HG03558 (cell line): Measurements from ENCODE around the gene SNN.

ENCODE experiments used
- ATAC-seq: cut with Tn5 transposase; IDR thresholded peaks from one replicate; pipeline ENCODE4 v1.9.1; 2021; ENCODE audit warnings: moderate number of reproducible peaks; ENCODE audit not compliant: unreplicated experiment; ENCODE audit errors: extremely low read depth

SNN gene

DNA sequence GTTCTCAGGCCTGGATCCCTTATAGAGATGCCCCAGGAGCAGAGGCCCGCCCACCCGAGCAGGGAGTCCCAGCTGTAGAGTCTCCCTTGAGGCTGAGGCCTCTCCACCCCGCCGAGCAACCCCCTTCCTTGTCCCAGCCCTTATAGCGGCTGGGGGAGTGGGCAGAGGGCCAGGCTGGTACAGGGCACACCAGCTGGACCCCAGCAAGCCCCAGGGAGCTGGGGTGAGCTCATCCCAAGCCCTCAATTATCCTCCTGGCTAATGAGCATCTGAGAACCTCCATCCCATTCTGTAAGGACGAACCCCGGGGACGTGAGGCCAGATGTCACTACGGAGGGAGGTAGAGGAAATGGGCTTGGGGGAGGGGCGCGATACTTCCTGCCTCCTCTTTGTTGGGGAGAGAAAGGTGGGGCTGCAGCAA is 3.2 kb upstream of the SNN start:
- ATAC-seq, result no peak

DNA sequence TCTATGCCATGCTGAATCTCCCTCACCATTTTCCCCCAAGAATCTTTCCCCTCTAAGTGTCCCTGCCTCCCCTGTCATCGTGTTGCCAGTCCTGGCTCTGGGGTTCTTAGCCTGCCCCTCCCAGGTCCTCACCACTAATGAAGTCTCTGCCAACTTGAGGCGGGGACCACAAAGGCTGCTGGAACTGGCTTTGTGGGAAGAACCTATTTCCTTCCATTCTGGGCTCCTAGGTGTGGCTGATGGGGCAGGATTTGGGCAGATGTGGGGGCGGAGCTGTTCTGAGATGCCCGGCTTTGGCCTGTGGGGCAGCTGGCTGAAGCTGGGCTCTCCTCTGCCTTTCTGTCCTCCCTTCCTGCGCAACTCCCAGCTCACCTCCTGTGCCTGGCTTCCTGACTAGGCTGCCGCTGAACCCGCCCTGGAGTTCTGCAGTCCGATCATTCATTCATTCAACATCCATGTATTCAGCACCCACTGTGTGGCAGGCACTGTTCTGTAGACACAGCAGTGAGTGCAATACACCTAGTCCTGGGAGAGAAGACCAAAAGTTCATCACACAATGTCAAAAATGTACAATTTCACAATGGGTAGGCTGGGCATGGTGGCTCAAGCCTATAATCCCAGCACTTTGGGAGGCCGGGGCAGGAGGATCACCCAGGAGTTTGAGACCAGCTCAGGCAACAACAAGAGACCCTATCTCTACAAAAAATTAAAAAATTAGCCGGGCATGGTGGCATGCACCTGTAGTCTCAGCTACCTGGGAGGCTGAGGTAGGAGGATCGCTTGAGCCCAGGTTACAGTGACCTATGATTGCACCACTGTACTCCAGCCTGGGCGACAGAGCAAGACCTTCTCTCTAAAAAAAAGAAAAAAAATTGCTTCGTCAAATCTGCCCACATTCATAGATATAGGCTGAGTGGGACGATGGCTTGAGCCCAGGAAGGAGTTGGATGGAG is 1.9 kb upstream of the SNN start:
- ATAC-seq, result no peak

DNA sequence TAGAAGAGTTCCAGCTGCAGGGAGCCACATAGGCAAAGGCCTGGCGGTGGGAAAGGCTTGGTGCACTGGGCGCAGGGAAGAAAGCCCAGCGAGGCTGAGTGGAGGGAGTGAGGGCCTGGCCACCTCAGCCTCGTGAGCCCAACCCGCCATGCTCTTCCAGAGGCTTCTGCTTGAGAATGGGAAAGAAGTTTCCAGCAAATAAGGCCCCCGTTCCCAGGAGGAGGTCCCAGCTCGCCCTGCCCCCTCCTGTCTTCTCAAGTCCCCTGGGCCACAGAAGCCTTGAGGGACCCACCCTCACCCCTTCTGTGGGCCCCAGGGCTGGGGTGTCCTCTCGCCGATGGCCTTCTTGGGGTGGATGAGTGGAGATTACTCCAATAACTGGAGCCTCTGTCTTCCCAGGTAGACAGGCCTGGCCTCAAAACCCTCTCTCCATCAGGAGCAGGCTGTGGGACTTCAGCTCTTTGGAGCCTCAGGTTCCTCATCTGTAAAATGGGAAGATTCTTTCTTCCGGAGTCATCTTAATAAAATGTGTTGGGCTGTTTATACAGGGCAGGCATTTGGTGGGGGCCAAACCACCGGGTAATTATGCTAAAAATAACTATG is 933 bp upstream of the SNN start:
- ATAC-seq, result no peak

DNA sequence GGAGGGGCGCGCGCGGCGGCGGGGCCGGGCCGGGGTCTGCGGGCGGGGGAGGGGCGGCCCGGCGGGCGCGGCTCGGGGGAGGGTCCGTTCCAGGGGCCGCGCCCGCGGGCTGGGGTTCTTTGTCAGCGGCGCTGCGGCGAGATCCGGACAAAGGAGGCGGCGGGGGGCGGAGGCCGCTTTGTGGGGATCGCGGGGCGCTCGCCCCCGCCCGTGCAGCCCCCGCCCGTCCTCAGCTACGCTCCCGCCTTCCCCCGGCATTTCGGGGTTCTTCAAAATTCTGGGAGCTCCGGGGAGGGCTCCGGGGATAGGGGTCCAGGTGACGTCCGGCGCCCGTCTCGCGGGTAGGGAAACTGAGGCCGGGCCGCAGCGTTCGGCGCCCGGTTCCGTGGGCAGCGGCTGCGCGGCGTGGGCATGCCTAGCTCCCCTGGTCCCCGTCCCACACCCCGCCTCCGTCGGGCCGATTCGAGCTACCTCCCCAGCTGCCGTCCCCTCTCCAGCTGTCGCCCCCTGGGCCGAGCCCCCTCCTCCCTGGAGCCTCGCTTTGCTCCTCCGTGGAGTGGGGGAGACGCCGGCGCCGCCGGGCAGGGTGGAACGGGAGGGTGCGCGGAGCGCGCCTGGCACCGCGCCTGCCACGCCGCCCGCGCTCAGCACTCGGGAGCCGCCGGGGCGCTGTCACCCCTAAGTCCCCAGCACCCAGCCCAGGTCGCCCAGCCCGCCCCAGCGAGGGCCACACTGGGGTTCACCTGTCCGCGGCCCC is 546 bp downstream of the SNN start:
- no peak for ATAC-seq

DNA sequence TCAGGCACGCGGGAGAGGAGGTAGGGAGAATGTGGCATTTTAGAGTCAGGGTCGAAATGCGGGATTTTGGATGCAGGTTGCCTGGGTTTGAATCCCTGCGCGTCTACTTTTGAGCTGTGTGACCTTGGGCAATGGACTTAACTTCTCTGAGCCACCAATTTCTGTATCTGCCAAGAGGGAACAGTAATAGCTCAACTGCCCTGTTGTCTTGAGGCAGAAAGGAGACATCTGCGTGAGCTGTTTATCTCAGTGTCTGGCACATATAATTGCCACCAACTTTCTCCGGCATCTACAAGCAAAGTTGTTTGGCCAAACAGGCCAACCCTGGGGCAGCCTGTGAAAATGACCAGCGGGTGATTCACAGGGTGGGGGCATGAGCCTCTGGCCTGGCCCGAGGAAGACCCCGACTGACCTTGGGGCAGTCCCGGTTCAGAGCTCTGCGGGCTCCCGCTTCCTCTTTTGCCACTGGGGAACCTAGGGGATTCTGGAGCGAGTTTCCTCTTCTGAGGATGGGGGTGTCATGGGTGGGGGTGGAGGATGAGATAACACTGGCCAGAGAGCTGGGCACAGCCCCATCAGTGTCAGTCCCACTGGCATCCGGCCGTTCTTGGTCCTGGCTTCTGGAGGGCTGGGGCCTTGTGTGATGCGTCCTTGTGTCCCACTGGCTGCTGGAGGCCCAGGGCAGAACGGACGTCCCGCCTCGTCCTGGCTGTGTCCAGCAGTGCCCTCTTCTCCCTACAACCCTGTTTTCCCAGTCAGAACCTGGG is 1.3 kb downstream of the SNN start:
- no peak for ATAC-seq

DNA sequence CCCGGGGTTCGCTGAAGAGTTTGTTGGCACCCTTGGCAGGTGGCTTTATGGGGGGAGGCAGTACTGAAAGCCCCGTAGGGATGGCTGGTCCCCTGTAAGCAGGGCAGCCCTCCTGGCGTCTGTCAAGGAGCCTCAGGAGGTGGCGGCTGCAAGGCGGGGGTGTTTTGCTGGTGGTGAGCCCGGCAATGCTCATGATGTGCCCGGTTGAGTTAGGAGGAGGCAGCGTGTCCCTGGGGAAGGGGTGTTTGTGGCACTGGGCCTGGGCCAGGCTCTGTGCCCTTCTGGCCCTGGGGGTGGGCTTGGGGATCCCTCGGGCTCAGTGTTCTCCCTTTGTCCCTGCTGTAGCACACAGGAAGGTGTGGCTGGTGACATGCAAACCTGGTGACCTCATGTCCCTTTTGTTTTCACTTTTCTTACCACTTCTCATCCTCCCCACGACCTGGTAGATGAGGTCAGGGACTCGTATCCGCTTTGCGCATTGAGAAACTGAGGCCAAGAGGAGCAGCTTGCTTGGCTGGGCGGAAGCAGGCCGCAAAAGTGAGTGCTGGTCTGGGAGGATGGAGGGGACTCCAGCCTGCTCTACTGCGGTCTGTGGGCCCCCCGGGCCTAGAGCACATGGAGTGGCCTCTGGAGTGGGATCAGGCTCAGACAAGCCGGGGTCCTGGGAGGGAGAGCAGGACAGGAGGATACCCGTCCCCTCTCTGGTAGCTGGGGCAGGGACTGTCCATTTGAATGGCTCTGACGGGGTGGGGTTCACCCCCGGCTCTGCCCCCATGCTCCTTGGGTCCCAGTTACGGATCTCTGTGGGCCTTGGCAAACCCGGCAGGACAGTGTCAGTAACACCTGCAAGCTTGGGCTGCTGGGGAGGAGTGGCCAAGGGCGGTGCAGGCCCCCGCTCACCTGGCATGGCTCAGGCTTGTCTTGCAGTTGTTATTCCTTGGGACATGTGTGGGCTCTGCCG is 2.2 kb downstream of the SNN start:
- ATAC-seq, result no peak

DNA sequence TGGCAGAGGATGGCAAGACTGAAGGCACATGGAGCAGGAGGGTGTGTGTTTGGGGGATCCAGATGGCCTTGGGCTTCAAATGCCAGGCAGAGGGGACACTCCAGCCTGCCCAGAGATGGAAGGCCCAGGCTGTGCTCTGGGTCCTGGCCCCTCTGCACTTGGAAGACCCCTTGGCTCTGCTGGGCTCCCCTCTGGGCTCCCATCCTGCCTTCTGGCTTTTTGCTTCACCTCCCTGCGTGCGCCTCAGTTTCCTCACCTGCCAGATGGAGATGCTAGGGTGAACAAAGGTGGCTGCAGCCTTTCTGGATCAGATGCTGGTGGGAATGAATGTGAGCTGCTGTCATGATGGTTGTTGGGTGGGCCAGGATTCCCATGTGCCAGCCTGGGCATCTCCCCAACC is 3.0 kb downstream of the SNN start:
- ATAC-seq, result no peak

DNA sequence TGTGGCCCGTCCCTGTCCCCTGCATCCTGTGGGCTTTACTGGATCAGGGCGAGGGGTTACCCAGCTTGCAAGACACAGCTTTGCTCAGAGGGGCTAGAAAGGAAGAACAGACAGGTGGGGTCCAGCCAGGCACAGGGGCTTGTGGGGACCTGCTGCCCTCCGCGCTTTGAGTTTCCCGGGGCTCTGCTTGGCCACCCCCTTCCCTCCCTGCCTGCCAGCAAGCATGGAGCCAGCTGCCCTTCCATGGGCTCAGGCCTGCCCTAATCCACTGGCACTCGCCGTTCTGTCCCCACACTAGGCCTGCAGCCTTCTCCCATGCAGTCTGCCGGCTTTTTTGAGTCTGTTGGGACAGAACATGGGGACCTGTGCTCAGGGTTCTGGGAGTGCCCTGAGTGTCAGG is 3.4 kb downstream of the SNN start:
- ATAC-seq, result no peak

DNA sequence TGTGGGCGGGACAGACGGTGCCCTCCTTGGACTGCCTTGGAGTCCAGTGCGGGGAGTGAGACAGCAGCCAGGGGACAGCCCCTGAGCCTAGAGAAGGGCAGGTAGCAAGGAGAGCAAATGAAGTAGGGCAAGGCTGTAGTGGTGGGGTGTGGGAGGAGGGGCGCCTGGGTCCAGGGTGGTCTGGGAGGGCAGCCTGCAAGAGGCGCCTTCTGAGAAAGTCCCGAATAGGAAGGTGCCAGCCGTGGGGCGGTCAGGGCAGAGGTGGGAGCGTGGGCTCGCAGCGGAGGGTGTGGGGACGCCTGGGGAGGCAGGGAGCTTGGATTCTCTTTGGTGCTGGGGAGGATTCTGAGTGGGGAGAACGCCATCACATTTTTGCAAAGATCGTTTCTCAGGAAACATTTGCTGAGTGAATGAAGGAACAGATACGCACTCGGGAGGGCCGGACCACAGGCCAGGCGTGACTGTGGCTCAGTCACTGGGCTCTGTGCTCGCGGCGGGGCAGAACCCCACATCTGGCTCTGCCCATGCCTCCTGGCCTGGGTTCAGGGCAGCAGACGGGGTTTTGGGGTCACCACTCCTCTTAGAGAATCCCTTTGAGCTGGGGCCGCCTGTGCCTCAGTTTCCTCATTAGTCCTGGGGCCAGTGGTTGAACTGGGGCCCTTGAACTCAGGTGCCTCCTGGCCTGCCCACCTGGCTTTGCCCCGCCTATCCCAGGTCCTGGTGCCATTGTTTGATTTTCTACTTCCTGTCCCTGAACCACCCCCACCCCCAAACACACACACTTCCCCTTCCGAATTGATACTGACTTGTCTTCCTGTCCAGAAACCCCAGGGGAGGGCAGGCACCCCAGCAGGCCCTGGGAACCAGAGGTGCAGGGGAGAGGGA is 4.2 kb downstream of the SNN start:
- ATAC-seq, result no peak

DNA sequence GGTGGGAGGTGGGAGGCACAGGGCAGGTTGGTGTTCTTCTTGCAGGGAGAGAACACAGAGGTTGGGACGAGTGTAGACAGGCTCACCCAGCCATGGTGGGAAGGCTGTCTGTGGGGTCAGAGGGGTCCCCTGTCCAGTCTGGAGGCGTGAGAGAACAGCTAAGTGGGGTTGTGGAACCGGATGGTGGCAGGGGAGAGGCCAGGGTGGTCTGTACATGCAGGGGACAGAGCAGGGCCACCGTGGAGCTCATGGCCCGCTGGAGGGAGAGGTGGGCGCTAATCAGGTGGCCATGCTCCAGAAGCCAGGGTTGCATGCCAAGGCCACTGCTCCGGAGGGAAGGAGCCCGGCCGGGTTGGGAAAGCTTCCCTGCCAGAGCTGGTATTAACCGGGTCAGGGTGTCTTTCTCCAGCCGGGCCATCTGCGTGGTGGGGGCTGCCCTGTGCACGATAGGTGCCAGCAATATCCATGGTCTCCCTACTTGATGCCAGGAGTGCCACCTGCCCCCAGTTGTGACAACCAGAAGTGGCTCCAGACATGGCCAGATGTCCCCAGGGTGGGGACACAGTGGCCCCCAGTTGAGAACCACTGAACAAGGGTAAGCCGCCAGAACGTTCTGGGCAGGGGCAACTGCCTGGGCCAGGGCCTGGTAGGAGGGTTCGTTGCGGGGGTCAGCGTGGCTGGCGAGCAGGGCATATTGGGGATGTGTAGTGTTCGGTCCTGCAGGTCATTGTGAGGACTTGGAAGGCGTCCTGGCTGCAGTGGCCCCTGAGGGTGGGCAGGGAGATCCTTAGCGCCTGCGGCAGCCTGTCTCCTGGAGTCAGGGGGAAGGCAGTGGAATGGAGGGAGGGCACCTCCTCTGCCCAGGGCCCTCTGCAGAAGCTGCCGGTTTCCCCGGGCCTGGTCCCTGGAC is 5.1 kb downstream of the SNN start:
- no peak for ATAC-seq

DNA sequence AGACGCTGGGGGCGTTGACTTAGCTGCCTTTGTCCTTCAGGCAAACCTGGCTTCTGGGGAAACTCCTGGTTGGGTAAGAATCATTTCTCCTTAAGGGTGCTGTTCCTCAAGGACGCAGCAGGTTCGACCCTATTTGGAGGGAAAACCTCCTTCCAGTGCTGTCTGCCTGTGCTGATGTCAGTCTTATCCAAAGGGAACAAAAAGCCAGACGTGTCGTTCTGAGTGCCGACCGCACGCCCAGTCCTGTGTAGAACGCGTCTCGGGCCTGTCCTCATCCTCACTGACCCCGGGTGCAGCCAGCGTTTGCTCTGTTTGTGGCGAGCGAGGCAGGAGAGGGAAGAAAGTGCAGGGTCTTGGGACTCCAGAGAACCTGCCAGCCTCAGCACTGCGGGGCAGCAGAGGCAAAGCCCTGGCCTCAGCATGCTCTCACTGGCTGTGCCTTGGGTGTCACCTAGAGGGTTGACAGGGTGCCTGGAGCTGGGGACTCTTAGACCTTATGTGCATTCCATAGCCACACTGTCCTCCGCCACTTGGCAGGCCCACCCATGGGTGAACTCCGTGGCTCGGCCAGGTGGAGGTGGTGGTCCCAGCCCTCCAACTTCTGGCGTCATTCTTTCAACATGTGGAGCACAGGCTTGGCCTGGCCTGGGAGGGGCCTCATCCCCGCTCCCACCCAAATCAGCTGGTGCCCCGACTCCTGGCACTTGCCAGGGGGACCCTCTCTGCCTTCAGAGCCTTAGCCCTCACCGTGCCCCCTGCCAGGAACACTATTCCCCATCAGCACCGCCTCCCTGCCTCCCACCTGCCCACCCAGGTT is 6.0 kb downstream of the SNN start:
- ATAC-seq, result no peak

DNA sequence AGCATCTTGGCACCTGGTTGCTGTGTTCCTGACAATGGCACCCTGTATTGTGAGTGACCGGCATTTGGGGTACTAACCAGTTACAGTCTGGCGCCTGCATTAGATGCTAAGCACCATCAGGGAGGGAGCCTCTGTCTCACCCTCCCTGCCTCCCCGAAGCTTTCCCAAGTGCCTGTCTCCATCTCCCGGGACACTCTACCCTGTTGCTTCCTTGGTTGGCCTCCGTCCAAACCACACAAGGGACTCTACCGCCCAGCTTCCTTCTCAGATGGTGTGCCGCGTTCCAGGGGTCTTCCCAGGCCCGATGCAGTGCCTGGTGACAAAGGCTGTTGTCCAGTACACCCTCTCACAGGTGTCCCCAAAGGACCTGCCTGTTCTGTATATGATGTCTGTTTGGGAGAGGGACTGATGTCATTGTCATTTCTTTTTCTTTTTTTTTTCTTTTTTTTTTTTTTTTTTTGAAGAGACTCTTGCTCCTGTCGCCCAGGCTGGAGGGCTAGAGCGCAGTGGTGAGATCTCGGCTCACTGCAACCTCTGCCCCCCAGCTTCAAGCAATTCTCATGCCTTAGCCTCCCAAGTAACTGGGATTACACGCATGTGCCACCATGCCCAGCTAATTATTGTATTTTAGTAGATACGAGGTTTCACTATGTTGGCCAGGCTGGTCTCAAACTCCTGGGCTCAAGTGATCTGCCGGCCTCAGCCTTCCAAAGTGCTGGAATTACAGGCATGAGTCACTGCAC is 6.7 kb downstream of the SNN start:
- ATAC-seq, result no peak

DNA sequence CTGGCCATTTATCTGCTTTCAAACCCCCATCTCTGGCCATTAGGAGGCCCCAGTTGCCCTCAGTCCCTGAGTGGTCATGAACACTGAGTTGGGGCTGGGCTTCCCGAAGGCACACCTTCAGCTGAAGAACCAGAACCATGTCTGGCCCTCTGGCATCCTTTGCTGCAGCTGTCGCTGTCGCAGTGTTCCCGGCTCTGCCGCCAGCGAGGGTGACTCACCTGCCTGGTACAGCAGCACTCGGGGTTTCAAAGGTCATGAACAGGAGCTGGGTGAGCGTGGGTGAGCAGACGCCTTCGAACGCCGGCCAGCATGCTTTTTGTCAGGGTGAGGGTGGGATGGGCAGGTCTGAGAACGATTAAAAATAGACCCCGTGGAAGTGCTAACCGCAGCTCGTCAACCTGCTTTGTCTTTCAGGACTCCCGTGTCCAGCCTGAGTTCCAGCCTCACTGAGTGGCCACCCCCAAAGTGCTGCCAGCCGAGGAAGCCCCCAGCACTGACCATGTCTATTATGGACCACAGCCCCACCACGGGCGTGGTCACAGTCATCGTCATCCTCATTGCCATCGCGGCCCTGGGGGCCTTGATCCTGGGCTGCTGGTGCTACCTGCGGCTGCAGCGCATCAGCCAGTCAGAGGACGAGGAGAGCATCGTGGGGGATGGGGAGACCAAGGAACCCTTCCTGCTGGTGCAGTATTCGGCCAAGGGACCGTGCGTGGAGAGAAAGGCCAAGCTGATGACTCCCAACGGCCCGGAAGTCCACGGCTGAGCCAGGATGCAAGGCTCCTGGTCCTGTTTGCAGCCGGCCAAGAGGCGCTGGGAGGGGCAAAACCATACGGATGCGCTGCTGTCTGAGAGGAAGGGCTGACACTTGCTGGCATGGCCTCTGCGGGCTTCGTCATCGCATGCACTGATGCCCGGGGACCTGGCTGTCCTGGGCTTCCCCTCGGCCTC is 7.6 kb downstream of the SNN start:
- no peak for ATAC-seq

DNA sequence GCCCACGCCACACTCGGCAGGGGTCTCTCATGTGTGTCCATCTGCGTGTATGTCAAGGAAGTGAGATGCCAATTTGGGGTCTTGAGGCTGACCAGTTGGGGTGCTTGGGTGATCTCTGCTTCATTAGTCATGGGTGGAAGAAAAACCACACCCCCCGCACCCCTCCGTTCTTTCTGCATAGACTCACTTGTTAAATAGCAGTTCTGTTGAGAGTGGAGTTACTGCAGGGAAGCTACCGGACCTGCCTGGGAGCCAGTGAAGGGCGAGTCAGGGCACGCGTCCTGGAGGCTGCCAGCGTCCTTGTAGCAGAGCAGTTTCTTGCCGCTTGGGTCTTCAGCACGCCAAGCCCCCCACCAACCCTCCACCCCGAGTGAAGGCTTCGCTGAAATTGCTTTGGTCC is 8.5 kb downstream of the SNN start:
- no peak for ATAC-seq

DNA sequence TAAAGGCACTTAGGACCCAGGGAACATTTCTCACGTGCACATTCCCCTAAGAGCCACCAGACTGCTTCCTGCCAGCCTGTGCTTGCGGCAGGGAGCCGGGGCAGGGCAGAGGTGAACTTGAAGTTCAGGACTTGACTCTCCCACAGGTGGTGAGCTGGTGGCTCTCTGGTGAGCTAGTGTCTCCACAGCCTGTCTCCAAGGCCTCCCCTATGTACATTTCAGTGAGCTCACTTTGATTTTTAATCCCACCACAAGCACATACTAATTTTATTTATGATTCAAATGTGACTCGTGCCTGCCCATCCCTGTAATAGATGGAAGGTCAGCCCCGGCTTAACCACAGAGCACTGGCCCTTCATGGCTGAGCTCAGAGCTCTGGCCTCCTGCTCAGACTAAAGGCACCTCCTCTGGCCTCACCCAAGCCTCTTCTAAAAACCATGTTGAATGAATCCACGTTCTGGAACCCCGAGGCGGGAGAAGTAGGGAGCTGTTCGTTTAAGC is 9.2 kb downstream of the SNN start:
- no peak for ATAC-seq
